Measurements from ENCODE around the gene MTHFD2L. TPM values are rescaled to one million over a fixed set of nuclear protein-coding genes. Genes with fewer than 3 reads are reported as not detected.
A peak's percentile ranks its signal among the peaks of the same experiment; 100 is the strongest.
"Not testable (repeated sequence)": the region's sequence is repeated elsewhere in the genome, so short reads cannot be mapped to it uniquely, and the experiment has no call there.

Gene MTHFD2L
- total and polyA plus RNA-seq, 2 donors from 2014 or later = 12.3 to 16.3 TPM

DNA sequence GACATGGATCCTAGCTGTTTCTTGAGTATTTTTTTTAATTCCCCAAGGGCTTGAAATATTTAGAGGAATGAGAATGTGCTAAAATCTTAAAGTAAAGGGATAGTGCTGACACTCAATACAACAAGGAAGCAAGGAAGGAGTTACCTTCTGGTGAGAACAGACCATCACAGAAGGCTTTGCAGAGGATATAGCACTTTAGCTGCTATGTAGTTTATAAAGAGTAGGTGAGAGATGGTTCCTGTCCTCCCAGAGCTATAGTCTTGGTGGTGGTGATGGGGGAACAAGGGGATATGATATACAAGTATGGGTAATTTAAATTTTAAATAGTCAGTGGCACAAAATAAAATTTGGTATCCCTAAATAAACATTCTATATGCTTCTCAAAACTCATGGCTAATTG is 47.6 kb downstream of the MTHFD2L start:
- Histone ChIP-seq H3K9me3 (ENCODE audit: control insufficient read depth in 2 of 3, insufficient read depth in 1 of 3, low read length in 3 of 3) (no peaks in the 10 kb centered on the region), H3K4me3 (ENCODE audit: low read length in 3 of 3) (no peak overlapping the region), H3K27ac (ENCODE audit: low read depth in 2 of 2, low read length in 2 of 2) (no peak overlapping the region), H3K27me3 (ENCODE audit: control insufficient read depth, insufficient read depth, low read length) (no peaks in the 10 kb centered on the region), H3K4me1 (ENCODE audit: control insufficient read depth in 2 of 3, insufficient read depth in 2 of 3, low read depth in 1 of 3, low read length in 3 of 3) (no peaks in the 10 kb centered on the region), H3K9ac (ENCODE audit: low read length in 3 of 3) (no peak overlapping the region), H3K36me3 (ENCODE audit: control insufficient read depth in 2 of 3, insufficient read depth in 3 of 3, low read length in 3 of 3) (peaks cover 0 to 6% (median 2%) of the 10 kb centered on the region in 3 donors)
- TF ChIP-seq CTCF (IDR thresholded peaks at IDR 0.05; ENCODE audit: borderline replicate concordance, extremely low read depth, insufficient read depth) = no peak
- intact Hi-C loops (cut with DNase I) = no loop called here
- DNase-seq (no peak), FAIRE-seq (no peak)

- Histone ChIP-seq H3K36me3 (ENCODE audit: control insufficient read depth in 2 of 3, insufficient read depth in 3 of 3, low read length in 3 of 3) (peaks cover 0 to 6% (median 2%) of the 10 kb centered on the region in 3 donors), H3K4me3 (ENCODE audit: low read length in 3 of 3) (no peak overlapping the region), H3K4me1 (ENCODE audit: control insufficient read depth in 2 of 3, insufficient read depth in 2 of 3, low read depth in 1 of 3, low read length in 3 of 3) (no peaks in the 10 kb centered on the region), H3K9me3 (ENCODE audit: control insufficient read depth in 2 of 3, insufficient read depth in 1 of 3, low read length in 3 of 3) (no peaks in the 10 kb centered on the region), H3K27ac (ENCODE audit: low read depth in 2 of 2, low read length in 2 of 2) (no peak overlapping the region), H3K9ac (ENCODE audit: low read length in 3 of 3) (no peak overlapping the region), H3K27me3 (ENCODE audit: control insufficient read depth, insufficient read depth, low read length) (no peaks in the 10 kb centered on the region)
- intact Hi-C loops (cut with DNase I) = no loop called here
- TF ChIP-seq CTCF (IDR thresholded peaks at IDR 0.05; ENCODE audit: borderline replicate concordance, extremely low read depth, insufficient read depth) = no peak
- DNase-seq (no peak), FAIRE-seq (no peak)
Observed at GRCh38 chr4:74206088-74206825, 48.3 kb downstream of the MTHFD2L start.

DNA sequence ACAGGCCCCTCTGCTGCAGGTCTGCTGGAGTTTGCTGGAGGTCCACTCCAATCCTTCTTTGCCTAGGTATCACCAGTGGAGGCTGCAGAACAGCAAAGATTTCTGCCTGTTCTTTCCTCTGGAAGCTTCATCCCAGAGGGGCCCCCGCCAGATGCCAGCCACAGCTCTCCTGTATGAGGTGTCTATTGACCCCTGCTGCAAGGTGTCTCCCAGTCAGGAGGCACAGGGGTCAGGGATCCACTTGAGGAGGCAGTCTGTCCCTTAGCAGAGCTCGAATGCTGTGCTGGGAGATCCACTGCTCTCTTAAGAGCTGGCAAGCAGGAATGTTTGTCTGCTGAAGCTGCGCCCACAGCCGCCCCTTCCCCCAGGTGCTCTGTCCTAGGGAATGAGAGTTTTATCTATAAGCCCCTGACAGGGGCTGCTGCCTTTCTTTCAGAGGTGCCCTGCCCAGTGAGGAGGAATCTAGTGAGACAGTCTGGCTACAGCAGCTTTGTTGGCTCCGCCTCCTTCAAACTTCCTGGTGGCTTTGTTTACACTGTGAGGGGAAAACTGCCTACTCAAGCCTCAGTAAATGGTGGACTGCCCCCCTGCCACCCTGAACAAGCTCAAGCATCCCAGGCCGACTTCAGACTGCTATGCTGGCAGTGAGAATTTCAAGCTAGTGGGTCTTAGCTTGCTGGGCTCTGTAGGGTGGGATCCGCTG is 56.7 kb downstream of the MTHFD2L start:
- FAIRE-seq; intact Hi-C loops (cut with DNase I); H3K27ac ChIP-seq (ENCODE audit: low read depth in 2 of 2, low read length in 2 of 2): not testable (repeated sequence)

DNA sequence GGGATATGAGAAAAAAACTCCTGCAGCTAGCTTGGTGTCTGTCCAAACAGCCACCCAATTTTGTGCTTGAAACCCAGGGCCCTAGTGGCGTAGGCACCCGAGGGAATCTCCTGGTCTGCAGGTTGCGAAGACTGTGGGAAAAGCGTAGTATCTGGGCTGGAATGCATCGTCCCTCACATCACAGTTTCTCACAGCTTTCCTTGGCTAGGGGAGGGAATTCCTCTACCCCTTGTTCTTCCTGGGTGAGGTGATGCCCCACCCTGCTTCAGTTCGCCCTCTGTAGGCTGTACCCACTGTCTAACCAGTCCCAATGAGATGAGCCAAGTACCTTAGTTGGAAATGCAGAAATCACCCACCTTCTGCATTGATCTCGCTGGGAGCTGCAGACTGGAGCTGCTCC is 57.3 kb downstream of the MTHFD2L start:
- H3K4me3 ChIP-seq (ENCODE audit: low read length in 3 of 3); H3K4me1 ChIP-seq (ENCODE audit: control insufficient read depth in 2 of 3, insufficient read depth in 2 of 3, low read depth in 1 of 3, low read length in 3 of 3); H3K27me3 ChIP-seq (ENCODE audit: control insufficient read depth, insufficient read depth, low read length); DNase-seq; H3K36me3 ChIP-seq (ENCODE audit: control insufficient read depth in 2 of 3, insufficient read depth in 3 of 3, low read length in 3 of 3); H3K9ac ChIP-seq (ENCODE audit: low read length in 3 of 3); intact Hi-C loops (cut with DNase I); H3K27ac ChIP-seq (ENCODE audit: low read depth in 2 of 2, low read length in 2 of 2); H3K9me3 ChIP-seq (ENCODE audit: control insufficient read depth in 2 of 3, insufficient read depth in 1 of 3, low read length in 3 of 3); FAIRE-seq: not testable (repeated sequence)

More for the DNA sequence above, 56.7 kb downstream of the MTHFD2L start:
- H3K9me3 ChIP-seq (ENCODE audit: control insufficient read depth in 2 of 3, insufficient read depth in 1 of 3, low read length in 3 of 3); H3K4me1 ChIP-seq (ENCODE audit: control insufficient read depth in 2 of 3, insufficient read depth in 2 of 3, low read depth in 1 of 3, low read length in 3 of 3); H3K9ac ChIP-seq (ENCODE audit: low read length in 3 of 3); H3K4me3 ChIP-seq (ENCODE audit: low read length in 3 of 3); H3K27me3 ChIP-seq (ENCODE audit: control insufficient read depth, insufficient read depth, low read length); H3K36me3 ChIP-seq (ENCODE audit: control insufficient read depth in 2 of 3, insufficient read depth in 3 of 3, low read length in 3 of 3): not testable (repeated sequence)
- DNase-seq = peak in 3 of 5 donors; percentile 6 to 40 (median 22)

Data from kidney (tissue), 14 donors.